Dedifferentiated amniotic fluid mesenchymal stem cell (primary cell): ENCODE measurements around the gene DMGDH.

Source experiments
- DNase-seq: peaks from one replicate; pipeline ENCODE4 v3.0.0-alpha.2; 2016; ENCODE audit errors: extremely low spot score

DMGDH gene

DNA sequence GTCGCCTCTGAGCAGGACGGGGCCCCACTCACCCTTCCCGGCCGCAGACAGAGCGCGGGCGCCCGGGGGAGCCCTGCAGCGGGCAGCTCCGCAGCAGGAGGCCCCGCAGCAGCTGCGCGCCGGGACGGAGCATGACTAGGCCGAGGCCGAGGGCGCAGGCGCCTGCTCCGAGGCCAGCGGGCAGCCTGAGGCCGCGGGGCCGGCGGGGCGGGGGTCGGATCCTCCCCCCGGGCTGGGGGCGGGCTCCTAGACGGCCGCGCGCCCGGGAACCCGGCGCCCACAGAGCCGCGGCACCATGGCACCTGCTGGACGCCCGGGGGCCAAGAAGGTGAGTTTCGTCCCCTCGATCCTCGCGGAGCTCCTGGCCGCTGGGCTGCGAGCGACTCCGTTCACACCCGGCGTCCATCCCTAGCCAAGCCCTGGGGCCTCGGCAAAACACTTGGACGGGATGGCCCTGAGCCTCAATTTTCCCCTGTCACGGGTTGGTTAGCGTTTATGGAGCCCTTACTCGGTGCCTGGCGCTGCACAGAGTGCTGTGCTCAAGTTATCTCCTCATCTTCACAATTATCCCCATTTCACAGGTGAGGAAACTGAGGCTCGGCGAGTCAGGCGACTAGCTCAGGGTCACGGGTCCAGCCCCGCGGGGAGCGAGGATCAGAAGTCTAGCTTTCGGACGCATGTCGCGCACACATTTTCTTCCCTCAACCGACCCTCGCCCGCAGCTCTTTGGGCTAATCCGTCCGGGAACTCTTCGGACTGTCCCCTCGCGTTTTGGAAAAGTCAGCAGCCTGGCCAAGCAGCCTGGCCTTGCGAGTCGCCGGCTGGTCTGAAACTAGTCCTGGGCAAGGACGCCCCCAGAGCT, at the start of gene DMGDH, which contains the start of gene BHMT2:
DMGDH (minus strand) TSS at position 187 of the 862 bp plus-strand sequence; CDS start at position 133, 54 bp downstream.
BHMT2 (plus strand) TSS at position 280 of the 862 bp plus-strand sequence; CDS start at position 296, 16 bp downstream.
- no peak for DNase-seq

DNA sequence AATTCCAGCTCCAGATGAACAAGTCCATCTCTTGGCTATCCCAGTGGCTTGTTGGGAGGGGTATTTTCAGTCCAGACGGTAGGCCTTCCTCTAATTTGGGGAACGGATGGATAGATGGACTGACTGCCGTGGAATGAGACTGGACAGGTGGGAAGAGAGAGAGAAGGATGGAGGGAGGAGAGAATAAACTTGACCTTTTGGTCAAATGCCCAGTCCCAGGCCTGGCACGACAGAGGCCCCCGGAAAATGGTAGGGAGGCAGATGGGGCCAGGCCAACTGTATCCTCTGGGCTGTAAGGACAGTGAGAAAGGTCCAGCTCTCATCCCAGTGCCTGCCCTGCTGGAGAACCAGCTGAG, 43.2 kb upstream of the DMGDH start:
- DNase-seq = no peak

DNA sequence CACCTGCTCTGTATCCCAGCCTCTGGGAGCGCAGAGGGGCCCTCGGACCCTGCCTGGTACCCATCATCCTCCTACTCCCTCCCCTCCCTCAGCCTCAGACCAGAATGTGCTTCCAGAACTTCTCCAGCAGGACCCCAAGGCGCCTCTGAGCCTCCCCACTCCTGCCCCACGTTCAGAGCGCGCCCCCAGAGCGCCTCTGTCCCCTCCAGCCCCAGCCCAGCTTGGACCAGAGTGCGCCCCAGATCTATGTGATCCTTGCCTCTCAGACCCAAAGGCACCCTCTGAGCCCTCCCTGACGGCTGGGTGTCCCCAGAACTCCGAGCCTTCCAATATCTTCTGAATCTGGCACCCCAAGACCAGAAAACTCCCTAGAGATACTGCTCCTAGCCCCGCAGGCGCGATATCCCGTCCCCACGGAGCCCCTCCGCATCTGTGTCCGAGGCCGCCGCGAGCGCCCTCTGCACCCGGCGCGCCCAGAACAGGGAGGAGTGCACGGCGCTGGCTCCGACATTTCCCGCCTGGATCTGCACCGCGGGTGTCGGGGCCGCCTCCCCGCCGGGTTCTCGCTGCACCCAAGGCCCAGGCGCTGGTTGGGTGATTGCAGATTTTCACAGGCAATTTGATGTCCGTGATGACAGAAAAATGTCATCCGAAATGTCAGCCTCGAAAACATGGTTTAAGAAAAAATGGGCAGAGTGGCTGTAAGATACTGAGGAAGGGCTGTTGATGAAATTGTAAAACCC, 42.7 kb upstream of the DMGDH start:
- DNase-seq = no peak

DNA sequence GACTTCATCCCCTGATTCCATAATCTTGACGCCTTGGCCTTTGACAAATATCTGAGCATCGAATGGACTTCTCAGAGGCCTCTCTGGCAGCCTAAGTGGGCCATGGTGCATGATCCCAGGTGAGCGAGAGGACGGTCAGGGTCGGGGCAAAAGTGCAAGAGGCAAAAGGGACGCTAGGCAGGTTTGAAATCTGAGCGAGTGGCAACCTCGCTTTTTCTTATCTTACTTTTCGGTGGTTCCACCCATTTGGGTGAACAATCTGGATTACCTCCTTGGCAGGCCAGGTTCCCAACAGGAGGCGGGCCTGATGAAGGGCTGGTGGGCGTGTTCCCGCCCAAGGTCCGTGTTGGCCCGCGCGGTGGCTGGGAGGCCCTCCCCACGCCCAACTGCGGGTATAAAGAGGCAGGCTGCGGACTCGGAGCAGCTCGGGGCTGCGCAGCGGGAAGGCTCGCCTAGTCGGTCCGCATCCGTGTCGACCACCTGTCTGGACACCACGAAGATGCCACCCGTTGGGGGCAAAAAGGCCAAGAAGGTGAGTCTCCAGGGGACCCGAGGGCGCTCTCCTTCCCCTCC, 42.0 kb upstream of the DMGDH start, which contains the start of gene BHMT:
BHMT (plus strand) TSS at position 423 of the 573 bp plus-strand sequence; CDS start at position 500, 77 bp downstream.
- no peak for DNase-seq

DNA sequence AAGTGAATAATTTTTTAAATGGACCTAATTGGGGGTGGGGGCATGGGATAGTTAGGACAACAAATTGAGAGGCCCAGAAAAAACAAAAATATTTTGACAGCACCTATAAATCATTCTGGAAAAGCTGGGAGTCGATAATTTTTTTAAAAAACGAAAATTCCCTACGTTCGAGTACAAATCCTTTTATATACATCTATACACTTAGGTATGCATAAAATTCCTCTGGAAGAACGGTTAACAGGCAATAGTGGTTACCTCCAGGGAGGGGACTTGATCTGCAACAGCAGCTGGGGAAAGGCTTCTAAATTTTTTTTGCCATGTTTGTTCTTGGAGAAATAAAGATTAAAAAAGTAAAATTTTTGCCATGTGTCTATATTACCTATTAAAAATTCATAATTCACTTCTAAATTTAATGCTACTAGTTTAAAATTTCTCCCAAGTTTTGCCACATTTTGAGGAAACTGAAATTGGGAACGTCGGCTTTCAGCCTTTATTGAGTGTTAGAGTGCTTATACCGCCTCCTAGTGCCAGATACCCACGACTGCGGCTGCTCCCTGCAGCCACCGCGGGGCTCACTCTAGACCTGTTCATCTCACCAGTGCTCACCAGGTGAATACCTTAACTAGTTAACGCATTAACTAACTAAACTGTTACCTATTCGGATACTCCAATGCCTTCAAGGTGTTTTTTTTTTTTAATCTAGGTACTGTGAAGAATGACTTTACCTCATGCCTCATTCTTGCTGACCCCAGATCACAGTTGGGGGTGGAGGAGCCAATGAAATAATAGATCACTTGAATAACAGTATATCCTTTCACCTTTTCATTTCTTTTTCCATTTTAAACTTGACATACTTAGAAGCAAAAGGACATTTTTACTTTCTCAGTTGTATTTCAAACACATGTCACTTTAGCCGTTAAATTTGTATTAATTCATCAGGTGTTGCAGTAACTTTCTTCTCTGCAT, 40.3 kb upstream of the DMGDH start:
- DNase-seq = no peak

DNA sequence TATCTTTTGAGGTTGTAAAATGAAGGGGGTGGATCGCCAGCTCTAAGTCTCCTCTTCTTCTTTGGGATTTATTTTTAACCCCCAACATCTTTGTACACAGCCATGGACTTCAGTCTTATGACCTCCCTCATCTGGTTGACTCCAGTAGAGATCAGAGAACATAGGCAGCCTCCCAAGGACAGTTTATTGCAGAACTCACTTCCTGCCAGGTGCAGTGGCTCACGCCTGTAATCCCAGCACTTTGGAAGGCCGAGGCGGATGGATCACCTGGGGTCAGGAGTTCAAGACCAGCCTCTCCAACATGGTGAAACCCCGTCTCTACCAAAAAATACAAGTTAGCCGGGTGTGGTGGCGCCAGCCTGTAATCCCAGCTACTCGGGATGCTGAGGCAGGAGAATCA, 39.3 kb upstream of the DMGDH start:
- DNase-seq = no peak

DNA sequence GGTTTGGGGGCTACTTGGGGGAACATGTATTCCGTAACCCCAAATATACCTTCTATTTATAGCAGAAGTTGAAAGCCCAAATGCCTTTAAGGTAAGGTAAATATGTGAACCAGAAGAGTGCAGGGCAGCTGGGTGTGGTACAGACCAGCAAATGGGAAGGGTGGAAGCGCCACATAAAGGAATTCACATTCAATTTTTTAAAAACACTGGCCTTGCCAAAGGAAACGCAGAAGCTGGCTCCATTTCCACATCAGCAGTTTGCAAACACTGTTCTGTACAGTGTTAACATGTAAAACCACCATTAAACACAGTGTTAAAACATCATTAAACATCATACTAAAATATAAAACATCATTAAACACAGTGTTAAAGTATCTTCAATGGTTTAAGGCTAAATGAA, 38.6 kb upstream of the DMGDH start:
- no peak for DNase-seq

DNA sequence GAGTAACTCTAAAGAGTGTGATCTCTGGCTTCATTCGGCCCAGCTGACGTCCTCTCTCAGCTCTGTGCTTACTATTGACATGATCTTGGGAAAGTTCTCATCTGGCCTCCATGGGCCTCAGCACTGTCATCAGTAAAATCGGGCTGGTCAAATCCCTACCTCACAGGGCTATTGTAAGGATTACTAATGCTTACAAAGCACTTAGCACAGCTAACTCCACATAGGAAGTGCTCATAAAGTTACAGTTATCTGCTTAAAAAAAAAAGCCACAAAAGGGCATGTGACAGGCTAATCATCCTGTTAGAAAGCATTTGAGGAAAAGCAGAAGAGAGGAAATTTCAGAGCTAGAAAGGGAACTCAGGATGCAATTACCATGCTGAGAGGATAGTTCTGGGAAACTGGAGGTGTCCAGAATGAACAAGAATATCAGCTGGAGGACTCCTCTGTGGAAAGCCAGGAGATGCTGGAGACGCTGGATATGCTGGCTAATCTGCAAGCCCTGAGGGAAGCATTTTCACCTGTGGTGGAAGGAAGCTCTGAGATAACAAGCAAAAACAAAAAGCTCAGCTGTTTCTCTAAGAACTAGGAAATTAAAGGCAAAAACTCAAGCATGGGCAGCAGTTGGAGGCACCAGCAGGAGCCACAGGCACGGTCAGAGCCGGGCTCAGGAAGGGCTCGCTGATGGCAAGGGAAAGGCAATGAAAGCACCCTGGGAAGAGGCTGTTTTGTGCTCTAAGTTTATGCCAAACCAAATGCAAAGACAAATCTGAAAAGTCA, 37.7 kb upstream of the DMGDH start:
- DNase-seq = no peak

DNA sequence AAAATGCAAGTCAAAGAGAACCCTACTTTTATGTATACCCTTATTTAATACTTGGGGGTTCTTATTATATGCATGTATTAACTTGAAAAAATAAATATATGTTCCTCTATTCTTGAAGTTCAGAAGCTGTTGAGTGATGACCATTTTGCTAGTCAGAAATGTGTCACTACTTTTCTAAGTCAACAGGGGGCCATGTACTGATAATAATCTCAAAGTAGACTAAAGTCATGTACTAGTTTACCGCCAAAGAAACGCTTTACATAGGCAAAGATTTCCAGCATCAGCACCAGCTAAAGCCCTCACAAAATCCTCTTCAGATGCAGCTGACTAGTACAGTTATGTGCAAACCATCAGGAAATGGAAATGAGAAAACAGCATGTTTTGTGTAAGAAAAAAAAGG, 36.4 kb upstream of the DMGDH start:
- DNase-seq = no peak

DNA sequence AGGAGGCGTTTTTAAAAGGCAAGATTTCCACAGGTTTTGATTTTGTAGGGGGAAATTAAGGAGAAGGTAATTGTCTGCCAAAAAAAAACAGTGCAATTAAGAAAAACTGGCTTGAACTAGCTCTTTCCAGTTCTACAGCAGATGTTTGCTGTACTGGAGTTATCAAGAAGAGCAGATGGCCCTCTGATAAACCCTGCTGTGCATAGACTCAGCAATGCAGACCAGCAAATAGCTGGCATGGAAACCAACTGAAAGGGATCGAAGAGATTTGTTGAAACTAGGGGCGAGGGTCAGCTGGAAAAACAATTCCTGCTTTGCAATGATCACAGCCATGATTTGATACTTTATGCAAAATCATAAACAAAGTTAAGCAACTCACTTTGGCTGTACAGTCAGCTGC, 24.3 kb upstream of the DMGDH start:
- no peak for DNase-seq

DNA sequence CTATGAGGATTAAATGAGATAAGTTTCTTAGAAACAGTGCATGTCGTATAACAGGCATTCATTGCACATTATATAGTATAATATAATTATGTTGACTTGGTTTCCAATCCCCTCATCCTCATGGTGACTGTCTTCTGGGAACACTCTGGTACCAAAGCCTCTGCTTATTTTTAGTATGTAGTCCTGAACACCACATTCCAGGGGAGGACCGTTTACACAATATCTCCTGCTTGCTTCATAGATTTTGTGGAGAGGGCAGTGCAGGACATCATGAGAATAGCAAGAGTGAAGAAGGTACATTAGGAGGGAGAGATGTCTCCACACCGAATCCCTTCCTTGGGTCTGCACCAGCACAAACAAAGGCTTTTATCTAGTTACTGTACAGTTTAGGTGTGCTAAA, 21.6 kb upstream of the DMGDH start:
- no peak for DNase-seq

DNA sequence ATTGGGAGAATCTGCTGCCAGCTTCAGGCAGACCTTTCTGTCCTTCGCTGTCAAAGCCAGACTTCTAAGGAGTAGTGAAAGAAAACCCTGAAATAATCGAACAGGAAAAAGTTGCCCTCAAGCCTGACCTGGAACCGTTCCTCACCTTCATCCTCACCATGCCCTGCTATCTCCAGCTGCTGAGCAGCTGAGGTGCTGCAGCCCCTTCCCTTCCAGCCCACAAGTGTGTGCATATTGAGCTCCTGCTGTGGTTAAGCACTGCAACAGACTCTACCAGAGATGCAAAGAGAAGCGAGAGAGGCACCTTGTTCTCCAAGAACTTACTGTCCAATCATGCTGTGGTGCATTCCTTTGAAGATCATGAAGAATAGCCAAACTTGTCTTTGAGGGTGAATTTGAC, 19.0 kb upstream of the DMGDH start:
- no peak for DNase-seq

DNA sequence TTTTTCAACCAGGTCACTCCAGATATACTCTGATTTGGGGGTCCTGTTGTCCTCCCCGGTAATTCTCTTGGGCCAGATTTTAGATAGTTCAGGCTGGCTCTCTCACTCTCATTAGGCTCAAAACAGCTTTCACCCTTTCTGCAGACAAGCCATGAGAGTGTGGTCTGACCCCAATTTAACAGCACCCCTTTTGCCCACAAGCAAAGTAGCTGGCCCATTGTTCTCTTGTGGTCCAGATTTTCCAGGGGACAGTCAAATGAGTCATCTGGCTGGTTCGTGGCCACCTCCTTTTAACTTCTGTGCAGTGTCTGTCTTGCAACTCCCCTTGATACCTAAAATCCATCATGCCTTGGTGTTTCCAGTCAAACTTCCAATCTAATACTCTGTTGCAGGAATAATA, 16.6 kb upstream of the DMGDH start:
- DNase-seq = no peak

DNA sequence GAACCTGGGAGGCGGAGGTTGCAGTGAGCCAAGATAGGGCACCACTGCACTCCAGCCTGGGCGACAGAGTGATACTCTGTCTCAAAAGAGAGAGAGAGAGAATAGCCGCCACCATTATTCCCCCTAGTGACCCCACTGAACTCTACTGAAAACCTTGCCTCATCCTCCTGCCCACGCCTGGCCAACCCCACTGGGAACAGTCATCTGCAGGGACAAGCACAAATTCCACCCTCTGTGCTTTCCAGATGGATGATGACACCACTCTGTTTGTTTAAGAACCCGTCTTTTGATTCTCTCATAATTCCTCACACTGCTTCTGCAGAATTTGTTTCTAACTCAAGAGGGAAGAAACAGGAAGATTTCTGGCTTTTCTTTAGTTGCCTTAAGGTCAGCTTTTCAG, 12.3 kb upstream of the DMGDH start:
- DNase-seq = no peak

DNA sequence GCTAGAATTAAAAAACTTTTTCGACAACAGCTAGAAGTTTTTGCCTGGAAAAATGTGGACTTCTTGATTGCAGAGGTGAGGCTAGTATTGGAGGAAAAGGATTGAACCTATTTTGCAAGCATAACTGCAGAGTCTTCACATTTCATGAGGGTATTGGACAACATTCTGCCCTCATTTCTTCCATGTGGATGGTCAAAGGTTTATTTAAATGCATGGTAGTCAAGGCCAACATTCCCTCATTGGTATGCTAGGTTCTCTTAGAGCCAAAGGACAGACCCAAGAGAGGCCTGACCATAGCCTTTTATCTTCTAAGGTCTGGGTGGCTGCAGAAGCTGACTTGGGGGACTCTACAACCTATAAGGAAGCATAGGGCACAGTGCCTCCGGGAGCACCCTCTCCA, 11.3 kb upstream of the DMGDH start:
- DNase-seq = no peak

DNA sequence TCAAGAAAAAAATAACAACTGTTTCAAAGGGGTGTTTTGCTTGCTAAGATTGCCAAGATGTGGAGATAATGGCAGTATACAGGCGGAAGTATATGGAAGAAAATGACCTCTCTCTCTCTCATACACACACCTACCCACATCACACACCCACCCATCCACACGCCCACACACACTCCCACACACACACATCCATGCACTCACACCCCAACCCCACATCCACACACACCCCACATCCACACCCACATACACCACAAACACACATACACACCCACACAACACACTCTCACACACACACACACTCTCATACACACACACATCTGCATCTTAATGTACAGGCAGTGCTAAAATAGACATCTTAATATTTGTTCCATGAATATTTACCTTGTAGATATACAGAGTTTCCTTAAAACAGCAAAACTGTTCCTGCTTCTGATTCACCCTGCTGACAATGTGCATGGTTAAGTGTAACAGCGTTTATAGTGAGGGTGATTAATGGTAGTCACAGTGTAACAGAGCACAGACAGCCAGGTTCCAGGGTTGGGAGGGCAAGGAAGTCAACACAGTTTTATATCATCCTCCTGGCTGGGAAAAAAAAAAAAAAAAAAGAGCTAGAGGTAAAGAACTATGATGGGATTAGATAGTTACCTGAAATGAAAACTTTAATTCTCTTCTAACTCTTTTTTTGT, 8.3 kb upstream of the DMGDH start:
- no peak for DNase-seq

DNA sequence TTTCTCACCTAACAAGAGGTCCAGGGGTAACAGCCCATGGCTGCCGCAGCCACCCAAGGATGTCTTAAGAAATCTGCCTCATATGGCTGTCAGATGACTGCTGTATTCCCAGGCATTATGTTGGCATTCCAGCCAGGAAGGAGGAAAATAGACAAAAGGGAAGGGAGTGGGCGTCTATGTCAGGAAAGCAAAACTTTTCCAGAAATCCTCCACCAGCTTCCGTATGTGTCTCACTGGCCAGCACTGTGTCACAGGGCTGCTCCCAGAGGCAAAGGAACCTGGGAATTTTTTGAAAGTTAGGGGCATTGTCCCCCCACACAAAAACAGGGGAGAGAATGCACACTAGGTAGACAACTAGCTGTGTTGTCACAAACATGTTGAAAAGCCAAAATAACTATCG, 7.3 kb upstream of the DMGDH start:
- DNase-seq = no peak

DNA sequence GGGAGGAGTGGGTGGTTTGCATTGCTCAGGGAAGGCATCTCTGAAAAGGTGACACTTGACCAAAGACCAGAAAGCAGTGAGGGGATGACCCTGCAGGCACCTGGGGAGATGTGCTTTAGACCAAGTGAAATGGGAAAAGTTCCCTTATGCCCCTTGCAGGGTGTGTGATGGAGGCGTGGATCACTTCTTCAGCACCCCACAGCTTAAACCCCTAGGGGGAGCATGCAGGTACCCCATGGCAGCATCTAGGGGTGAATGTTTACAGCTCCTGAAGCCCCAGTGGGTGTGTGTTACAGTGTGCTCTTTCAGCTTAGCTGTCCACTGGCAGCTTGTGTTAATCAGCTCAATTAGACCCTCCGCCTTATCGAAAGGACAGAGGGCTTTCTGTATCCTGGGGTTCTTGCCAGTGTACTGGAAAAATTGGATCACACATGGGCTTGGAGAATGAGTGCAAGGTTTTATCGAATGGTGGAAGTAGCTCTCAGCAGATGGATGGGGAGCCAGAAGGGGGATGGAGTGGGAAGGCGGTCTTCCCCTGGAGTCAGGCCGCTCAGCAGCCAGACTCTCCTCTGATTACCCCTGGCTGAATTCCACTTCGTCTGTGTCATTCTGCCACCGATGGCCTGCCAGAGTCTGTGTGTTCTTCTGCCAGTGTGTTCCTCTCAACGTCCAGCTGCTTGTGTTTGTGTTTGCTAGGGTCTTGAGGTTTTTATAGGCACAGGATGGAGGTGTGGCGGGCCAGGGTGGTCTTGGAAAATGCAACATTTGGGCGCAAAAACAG, 6.4 kb upstream of the DMGDH start:
- no peak for DNase-seq

DNA sequence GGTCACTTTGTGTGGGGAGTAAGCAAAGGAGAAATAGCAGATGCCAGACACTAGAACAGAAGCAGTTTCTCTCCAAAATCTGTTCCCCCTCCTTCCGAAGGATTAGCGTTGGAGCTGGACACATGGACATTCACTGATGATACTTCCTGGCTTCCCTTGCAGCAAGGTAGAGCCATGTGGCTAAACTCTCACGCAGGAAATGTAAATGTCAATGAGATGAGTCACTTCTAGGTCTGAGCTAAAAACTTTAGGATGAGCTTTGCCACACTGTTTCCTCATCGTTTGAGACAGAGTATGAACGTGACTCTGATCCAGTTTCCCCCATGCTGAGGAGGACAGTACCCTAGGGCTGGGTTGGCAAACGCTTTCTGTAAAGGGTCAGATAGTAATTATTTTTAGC, 5.2 kb upstream of the DMGDH start:
- no peak for DNase-seq

DNA sequence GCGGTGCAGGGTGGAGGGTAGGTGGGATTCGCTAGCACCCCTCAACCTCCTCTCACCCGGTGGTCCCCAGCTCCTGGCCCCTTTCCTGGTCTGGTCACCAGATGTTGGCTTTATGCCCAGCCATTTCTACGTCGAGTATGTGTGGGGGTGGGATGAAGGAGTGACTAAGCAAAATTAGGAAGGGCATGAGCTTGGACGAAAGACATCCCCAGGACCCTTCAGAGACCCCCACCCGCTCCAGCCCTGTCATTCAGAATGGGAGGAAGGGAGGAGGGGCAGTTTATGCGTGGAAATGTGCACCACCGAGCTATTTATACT, 835 bp upstream of the DMGDH start:
- no peak for DNase-seq
